K562 (cell line): Measurements from ENCODE around the gene CENPP. TPM values are rescaled to one million over a fixed set of nuclear protein-coding genes. Genes with fewer than 3 reads are reported as not detected.

Experiments used
- ARNT ChIP-seq, 2 experiments: fragments of 450-650 bp; IDR thresholded peaks; 2 replicates each; pipeline ENCODE4 v1.6.1; 2016; ENCODE audit warnings: mild to moderate bottlenecking in 1 of 2
- BMI1 ChIP-seq: fragments of 150-350 bp; IDR thresholded peaks from 2 replicates; pipeline ENCODE4 v1.6.1; 2014; ENCODE audit warnings: low read length
- BRCA1 ChIP-seq, 2 experiments: fragments of 450-650 bp in 1 of 2; sonication (generic) in 1 of 2; formaldehyde crosslinking in 1 of 2; IDR thresholded peaks; 2 replicates each; pipeline versions ENCODE4 v1.5.0 to v1.6.1; 2017 to 2020; ENCODE audit warnings: mild to moderate bottlenecking in 1 of 2, missing genetic modification reagents in 1 of 2
- CBX1 ChIP-seq: sonication (generic); IDR thresholded peaks from 2 replicates; pipeline ENCODE4 v1.6.1; 2016; ENCODE audit warnings: antibody characterized with exemption, low read depth, mild to moderate bottlenecking
- FOSL1 ChIP-seq: fragments of 200-800 bp; sonication (Bioruptor generic); conservative IDR thresholded peaks from 2 replicates; pipeline ENCODE4 v1.6.1; 2016; ENCODE audit warnings: missing genetic modification characterization, missing compliant biosample characterization
- FOXJ2 ChIP-seq: fragments of 200-800 bp; sonication (Bioruptor generic); IDR thresholded peaks from 2 replicates; pipeline ENCODE4 v1.6.1; 2016; ENCODE audit warnings: missing genetic modification characterization, missing compliant biosample characterization
- FOXK1 ChIP-seq: sonication (generic); formaldehyde crosslinking; IDR thresholded peaks from 2 replicates; pipeline ENCODE4 v1.8.0; 2022; ENCODE audit warnings: missing genetic modification reagents, mild to moderate bottlenecking, borderline replicate concordance
- HLTF ChIP-seq: fragments of 450-650 bp; IDR thresholded peaks from 2 replicates; pipeline ENCODE4 v1.6.1; 2016
- MCM5 ChIP-seq: fragments of 450-650 bp; IDR thresholded peaks from 2 replicates; pipeline ENCODE4 v1.6.1; 2016; ENCODE audit warnings: low read depth
- MYC ChIP-seq, 2 experiments: fragments of 250-450 bp in 1 of 2; sonication (Bioruptor Pico) in 1 of 2; IDR thresholded peaks; 2 replicates each; pipeline versions ENCODE4 v1.5.1 to v1.6.1; 2012 to 2021; ENCODE audit warnings: low read depth in 2 of 2, borderline replicate concordance in 1 of 2, improper control_type of control experiment in 1 of 2, low read length in 1 of 2, mild to moderate bottlenecking in 1 of 2, moderate library complexity in 1 of 2
- NEUROD1 ChIP-seq: fragments of 150-350 bp; IDR thresholded peaks from 2 replicates; pipeline ENCODE4 v1.6.1; 2014; ENCODE audit warnings: borderline replicate concordance, low read length, low read depth; ENCODE audit not compliant: partially characterized antibody
- PML ChIP-seq: IDR thresholded peaks from 2 replicates; pipeline ENCODE4 v1.6.1; 2012; ENCODE audit warnings: low read length, inconsistent platforms
- POLR2H ChIP-seq: IDR thresholded peaks from 2 replicates; pipeline ENCODE4 v1.6.1; 2016; ENCODE audit warnings: missing genetic modification characterization, low read depth, mild to moderate bottlenecking, control low read depth, missing compliant biosample characterization, moderate library complexity
- RB1 ChIP-seq: fragments of 450-650 bp; IDR thresholded peaks from 2 replicates; pipeline ENCODE4 v1.6.1; 2017; ENCODE audit warnings: low read depth, mild to moderate bottlenecking
- RBM39 ChIP-seq: fragments of 200-400 bp; formaldehyde crosslinking; optimal IDR thresholded peaks from 2 replicates; pipeline ENCODE3; 2018; ENCODE audit warnings: low read depth, low read length
- ZBTB33 ChIP-seq: sonication (generic); formaldehyde crosslinking; IDR thresholded peaks from 2 replicates; pipeline ENCODE4 v1.8.1; 2023; ENCODE audit warnings: mild to moderate bottlenecking, missing genetic modification reagents
- ZBTB43 ChIP-seq: sonication (generic); formaldehyde crosslinking; IDR thresholded peaks from 2 replicates; pipeline ENCODE4 v1.8.0; 2023; ENCODE audit warnings: mild to moderate bottlenecking, missing genetic modification reagents
- ZNF24 ChIP-seq: fragments of 450-650 bp; IDR thresholded peaks from 2 replicates; pipeline ENCODE4 v1.6.1; 2016
- ZNF398 ChIP-seq: fragments of 250-450 bp; sonication (Bioruptor Pico); IDR thresholded peaks from 2 replicates; pipeline ENCODE4 v1.8.0; 2021; ENCODE audit warnings: moderate library complexity, mild to moderate bottlenecking, inconsistent platforms
- ZSCAN29 ChIP-seq: fragments of 450-650 bp; IDR thresholded peaks from 2 replicates; pipeline ENCODE4 v1.6.1; 2017
- ZZZ3 ChIP-seq: fragments of 450-650 bp; IDR thresholded peaks from 2 replicates; pipeline ENCODE4 v1.6.1; 2016; ENCODE audit warnings: antibody characterized with exemption, mild to moderate bottlenecking, moderate library complexity
- polyA plus RNA-seq, 8 experiments: library from polyadenylated mRNA; depleted of rRNA in 4 of 8; stranded (reverse) in 5 of 8; unstranded in 3 of 8; fragments of >200 nt; fragmentation: Nextera tagmentation in 2 of 8; fragmentation: Illumina TruSeq in 1 of 8; extraction: Ambion mirVana in 2 of 8; extraction: Trizol in 1 of 8; gene quantifications; 2 replicates each; pipeline versions ENCODE4 v1.2.1 to v1.2.3, GENCODE V29; 2011 to 2014; ENCODE audit warnings: inconsistent platforms in 1 of 8, missing spikeins in 1 of 8
- total RNA-seq, 7 experiments: library from RNA; depleted of rRNA in 6 of 7; stranded (reverse); fragments of >200 nt in 6 of 7; fragmentation: Illumina TruSeq in 2 of 7; extraction: Trizol in 2 of 7; gene quantifications; 2 replicates each; pipeline versions ENCODE4 v1.2.1 to v1.2.3, GENCODE V29; 2011 to 2021; ENCODE audit warnings: low replicate concordance in 1 of 7
- TF ChIP-seq, protein P1 (sequence below): IDR thresholded peaks from 2 replicates; pipeline ENCODE4 v1.6.1; 2014; ENCODE audit warnings: antibody characterized with exemption

The CENPP gene
- total and polyA plus RNA-seq, 9 of the 15 experiments (the other 6 are each of a cell fraction or from before 2014, with no cell fraction given): 8.0 to 28.5 (median 17.9) TPM

GRCh38 chr9:92325269-92325990 is at the start of gene CENPP, which contains the start of gene NOL8 (continued):
- TF ChIP-seq ZBTB33: peak; percentile 56; the same call in 1 of the 2 replicates
- TF ChIP-seq ZNF398 (CRISPR knock-in tag): no peak
- peak; percentile 97 to 98; a peak in 3 of 4 replicates for TF ChIP-seq ARNT (IDR thresholded peaks at IDR 0.05)
- TF ChIP-seq FOSL1 (tag): peak; percentile 48; the same call in 1 of the 2 replicates
- peak; percentile 56 for TF ChIP-seq PML
- peak; percentile 77; the same call in 1 of the 2 replicates for TF ChIP-seq FOXJ2 (tag)
- no peak for TF ChIP-seq FOXK1 (CRISPR knock-in tag)
- TF ChIP-seq, protein P1, sequence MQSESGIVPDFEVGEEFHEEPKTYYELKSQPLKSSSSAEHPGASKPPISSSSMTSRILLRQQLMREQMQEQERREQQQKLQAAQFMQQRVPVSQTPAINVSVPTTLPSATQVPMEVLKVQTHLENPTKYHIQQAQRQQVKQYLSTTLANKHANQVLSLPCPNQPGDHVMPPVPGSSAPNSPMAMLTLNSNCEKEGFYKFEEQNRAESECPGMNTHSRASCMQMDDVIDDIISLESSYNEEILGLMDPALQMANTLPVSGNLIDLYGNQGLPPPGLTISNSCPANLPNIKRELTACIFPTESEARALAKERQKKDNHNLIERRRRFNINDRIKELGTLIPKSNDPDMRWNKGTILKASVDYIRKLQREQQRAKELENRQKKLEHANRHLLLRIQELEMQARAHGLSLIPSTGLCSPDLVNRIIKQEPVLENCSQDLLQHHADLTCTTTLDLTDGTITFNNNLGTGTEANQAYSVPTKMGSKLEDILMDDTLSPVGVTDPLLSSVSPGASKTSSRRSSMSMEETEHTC: peak; percentile 98
- TF ChIP-seq HLTF: peak; percentile 49; the same call in 1 of the 2 replicates
- no peak for TF ChIP-seq ZBTB43 (CRISPR knock-in tag)
- TF ChIP-seq MYC (IDR thresholded peaks at IDR 0.05; ENCODE audit: low read depth, low read length): peak; percentile 98
- peak; percentile 98 for TF ChIP-seq MYC (CRISPR knock-in tag; IDR thresholded peaks at IDR 0.05; ENCODE audit: borderline replicate concordance, low read depth)
- TF ChIP-seq POLR2H (tag): peak; percentile 56; the same call in 1 of the 2 replicates
- peak; percentile 87 for TF ChIP-seq NEUROD1
- no peak for TF ChIP-seq ZNF24
- TF ChIP-seq BRCA1 (IDR thresholded peaks at IDR 0.05): no peak
- TF ChIP-seq BRCA1 (CRISPR knock-in tag; IDR thresholded peaks at IDR 0.05): no peak
- no peak for TF ChIP-seq BMI1
- peak; percentile 55; the same call in 1 of the 2 replicates for TF ChIP-seq CBX1
- peak; percentile 81; the same call in 1 of the 2 replicates for TF ChIP-seq ZZZ3
- TF ChIP-seq MCM5: no peak
- TF ChIP-seq RBM39: no peak
- peak; percentile 80 for TF ChIP-seq RB1
- TF ChIP-seq ZSCAN29: no peak
